Astrocyte (in vitro differentiated cells and primary cell): ENCODE data around the gene S100A16. TPM values are rescaled to one million over a fixed set of nuclear protein-coding genes. Genes with fewer than 3 reads are reported as not detected.

Experiments
- DNase-seq: peaks from one replicate; pipeline ENCODE4 v3.0.0-alpha.2; 2010; ENCODE audit warnings: low read depth
- FAIRE-seq: peaks from 2 replicates; lab custom pipeline; 2011; peaks lifted over from hg19 to GRCh38; lab: Jason Lieb, UNC
- H2AFZ ChIP-seq: 2 replicates; pipeline ENCODE4 v1.6.0; 2012; ENCODE audit warnings: low read depth, low read length, inconsistent platforms
- H3K27ac ChIP-seq: 2 replicates; pipeline ENCODE4 v1.5.1; 2011; ENCODE audit warnings: low read depth, low read length, inconsistent platforms
- H3K27me3 ChIP-seq: 2 replicates; pipeline ENCODE4 v1.6.0; 2011; ENCODE audit warnings: low read length, inconsistent platforms; ENCODE audit not compliant: insufficient read depth
- H3K36me3 ChIP-seq: 2 replicates; pipeline ENCODE4 v1.5.1; 2011; ENCODE audit warnings: low read length, inconsistent platforms; ENCODE audit not compliant: insufficient read depth
- H3K4me1 ChIP-seq: 2 replicates; pipeline ENCODE4 v1.5.1; 2011; ENCODE audit warnings: low read length, inconsistent platforms; ENCODE audit not compliant: insufficient read depth
- H3K4me2 ChIP-seq: 2 replicates; pipeline ENCODE4 v1.6.0; 2012; ENCODE audit warnings: low read length, inconsistent platforms
- H3K4me3 ChIP-seq: 2 replicates; pipeline ENCODE4 v1.5.1; 2011; ENCODE audit warnings: low read depth, mild to moderate bottlenecking, low read length, inconsistent platforms; ENCODE audit not compliant: insufficient read depth
- H3K79me2 ChIP-seq: 2 replicates; pipeline ENCODE4 v1.6.0; 2012; ENCODE audit warnings: mild to moderate bottlenecking, low read length, inconsistent platforms; ENCODE audit not compliant: insufficient read depth
- H3K9ac ChIP-seq: 2 replicates; pipeline ENCODE4 v1.6.0; 2012; ENCODE audit warnings: mild to moderate bottlenecking, low read length, inconsistent platforms
- H3K9me3 ChIP-seq: 2 replicates; pipeline ENCODE4 v1.5.1; 2012; ENCODE audit warnings: low read depth, mild to moderate bottlenecking, low read length, inconsistent platforms; ENCODE audit not compliant: insufficient read depth
- H4K20me1 ChIP-seq: 2 replicates; pipeline ENCODE4 v1.6.0; 2012; ENCODE audit warnings: low read length, inconsistent platforms; ENCODE audit not compliant: insufficient read depth
- H3K27ac Mint-ChIP-seq: one replicate; pipeline ENCODE4 v1.8.0; 2021; ENCODE audit warnings: mild to moderate bottlenecking, mixed read lengths; ENCODE audit not compliant: unreplicated experiment
- H3K27me3 Mint-ChIP-seq: one replicate; pipeline ENCODE4 v1.8.0; 2021; ENCODE audit warnings: low read depth, mixed read lengths; ENCODE audit not compliant: unreplicated experiment
- H3K36me3 Mint-ChIP-seq: one replicate; pipeline ENCODE4 v1.8.0; 2021; ENCODE audit warnings: low read depth, mixed read lengths; ENCODE audit not compliant: unreplicated experiment
- H3K4me1 Mint-ChIP-seq: one replicate; pipeline ENCODE4 v1.8.0; 2021; ENCODE audit warnings: low read depth, mixed read lengths; ENCODE audit not compliant: unreplicated experiment
- H3K4me3 Mint-ChIP-seq: one replicate; pipeline ENCODE4 v1.8.0; 2021; ENCODE audit warnings: mild to moderate bottlenecking, moderate library complexity, mixed read lengths; ENCODE audit not compliant: unreplicated experiment
- H3K9me3 Mint-ChIP-seq: one replicate; pipeline ENCODE4 v1.8.0; 2021; ENCODE audit warnings: mild to moderate bottlenecking, mixed read lengths; ENCODE audit not compliant: unreplicated experiment
- CTCF ChIP-seq: IDR thresholded peaks from 2 replicates; pipeline ENCODE4 v1.5.1; 2011; ENCODE audit warnings: low read depth, mild to moderate bottlenecking, inconsistent platforms, low read length, moderate library complexity; ENCODE audit not compliant: insufficient read depth
- EZH2 ChIP-seq: IDR thresholded peaks from 2 replicates; pipeline ENCODE4 v1.6.1; 2012; ENCODE audit warnings: mild to moderate bottlenecking, low read length, inconsistent platforms; ENCODE audit not compliant: insufficient read depth
- total RNA-seq: library from RNA; stranded (reverse); gene quantifications from 2 replicates; pipeline ENCODE4 v1.2.1, GENCODE V29; 2021

S100A16 gene
- total RNA-seq, 1 donor from 2014 or later = 54.4 TPM

GRCh38 chr1:153652805-153653500 lies 40.0 kb upstream of the S100A16 start:
- H2AFZ ChIP-seq = no peak overlapping the region
- no peaks in the 10 kb centered on the region for H3K27me3 ChIP-seq
- H3K36me3 ChIP-seq = no peaks in the 10 kb centered on the region
- Mint-ChIP-seq H3K27me3 (no peaks in the 10 kb centered on the region), H3K4me1 (peaks cover 6% of the 10 kb centered on the region), H3K9me3 (peaks cover 2% of the 10 kb centered on the region), H3K27ac (no peak overlapping the region), H3K36me3 (no peaks in the 10 kb centered on the region), H3K4me3 (no peak overlapping the region)
- FAIRE-seq (no peak), DNase-seq (peak; percentile 51)
- no peaks in the 10 kb centered on the region for H3K9me3 ChIP-seq
- no peak overlapping the region for H3K9ac ChIP-seq
- no peaks in the 10 kb centered on the region for H4K20me1 ChIP-seq
- H3K4me1 ChIP-seq = peaks cover 6% of the 10 kb centered on the region
- TF ChIP-seq CTCF (no peak), EZH2 (no peak)
- no peak overlapping the region for H3K4me3 ChIP-seq
- H3K27ac ChIP-seq = peak overlapping the region; percentile 20
- H3K79me2 ChIP-seq = no peaks in the 10 kb centered on the region
- peak overlapping the region; percentile 26 for H3K4me2 ChIP-seq

- no peak for FAIRE-seq
Observed at GRCh38 chr1:153651771-153652170, 38.8 kb upstream of the S100A16 start.

More at GRCh38 chr1:153651771-153652170, 38.8 kb upstream of the S100A16 start:
- H3K9me3 ChIP-seq = no peaks in the 10 kb centered on the region
- no peak for DNase-seq
- Mint-ChIP-seq H3K36me3 (peaks cover 1% of the 10 kb centered on the region), H3K9me3 (peaks cover 2% of the 10 kb centered on the region), H3K4me1 (peaks cover 9% of the 10 kb centered on the region), H3K4me3 (no peak overlapping the region), H3K27me3 (no peaks in the 10 kb centered on the region), H3K27ac (no peak overlapping the region)
- peaks cover 6% of the 10 kb centered on the region for H3K4me1 ChIP-seq
- H3K4me3 ChIP-seq = no peak overlapping the region
- no peak overlapping the region for H3K27ac ChIP-seq
- no peak overlapping the region for H2AFZ ChIP-seq
- H3K4me2 ChIP-seq = no peak overlapping the region
- H3K79me2 ChIP-seq = no peaks in the 10 kb centered on the region
- H3K9ac ChIP-seq = no peak overlapping the region
- no peaks in the 10 kb centered on the region for H3K27me3 ChIP-seq
- no peaks in the 10 kb centered on the region for H3K36me3 ChIP-seq
- TF ChIP-seq CTCF (no peak), EZH2 (no peak)
- H4K20me1 ChIP-seq = no peaks in the 10 kb centered on the region
